ENCODE results near the gene PLEKHA8. TPM values are rescaled to one million over a fixed set of nuclear protein-coding genes. Genes with fewer than 3 reads are reported as not detected.

The PLEKHA8 gene
- total and polyA plus RNA-seq, 10 donors: 1.4 to 13.6 (median 8.4) TPM

DNA sequence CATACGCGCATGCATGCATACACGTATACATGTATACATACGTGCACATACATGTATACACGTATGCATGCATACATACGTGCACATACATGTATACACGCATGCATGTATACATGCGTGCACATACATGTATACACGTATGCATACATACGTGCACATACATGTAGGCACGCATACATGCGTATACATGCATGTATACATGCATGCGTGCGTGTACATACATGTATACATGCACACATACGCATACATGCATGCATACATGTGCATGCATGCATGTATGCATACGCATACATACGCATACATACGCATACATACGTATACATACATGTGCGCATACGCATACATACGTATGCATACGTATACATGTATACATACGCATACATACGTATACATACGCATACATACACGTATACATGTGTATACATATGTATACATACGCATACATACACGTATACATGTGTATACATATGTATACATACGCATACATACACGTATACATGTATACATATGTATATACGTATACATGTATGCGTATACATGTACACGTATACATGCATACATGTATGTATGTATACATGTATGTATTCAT, 87.6 kb downstream of the PLEKHA8 start:
- H3K4me1 ChIP-seq: peaks cover 0 to 6% (median 0%) of the 10 kb centered on the region in 6 donors
- no peak overlapping the region for H3K27ac ChIP-seq
- TF ChIP-seq POLR2A (IDR thresholded peaks at IDR 0.05) (no peak), POLR2AphosphoS5 (IDR thresholded peaks at IDR 0.05) (no peak)
- TF ChIP-seq, protein P1, sequence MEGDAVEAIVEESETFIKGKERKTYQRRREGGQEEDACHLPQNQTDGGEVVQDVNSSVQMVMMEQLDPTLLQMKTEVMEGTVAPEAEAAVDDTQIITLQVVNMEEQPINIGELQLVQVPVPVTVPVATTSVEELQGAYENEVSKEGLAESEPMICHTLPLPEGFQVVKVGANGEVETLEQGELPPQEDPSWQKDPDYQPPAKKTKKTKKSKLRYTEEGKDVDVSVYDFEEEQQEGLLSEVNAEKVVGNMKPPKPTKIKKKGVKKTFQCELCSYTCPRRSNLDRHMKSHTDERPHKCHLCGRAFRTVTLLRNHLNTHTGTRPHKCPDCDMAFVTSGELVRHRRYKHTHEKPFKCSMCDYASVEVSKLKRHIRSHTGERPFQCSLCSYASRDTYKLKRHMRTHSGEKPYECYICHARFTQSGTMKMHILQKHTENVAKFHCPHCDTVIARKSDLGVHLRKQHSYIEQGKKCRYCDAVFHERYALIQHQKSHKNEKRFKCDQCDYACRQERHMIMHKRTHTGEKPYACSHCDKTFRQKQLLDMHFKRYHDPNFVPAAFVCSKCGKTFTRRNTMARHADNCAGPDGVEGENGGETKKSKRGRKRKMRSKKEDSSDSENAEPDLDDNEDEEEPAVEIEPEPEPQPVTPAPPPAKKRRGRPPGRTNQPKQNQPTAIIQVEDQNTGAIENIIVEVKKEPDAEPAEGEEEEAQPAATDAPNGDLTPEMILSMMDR (IDR thresholded peaks at IDR 0.05 in 8 of 11, conservative IDR thresholded peaks at IDR 0.05 in 3 of 11): no peak
- peaks cover 0 to 17% (median 16%) of the 10 kb centered on the region in 8 donors for H3K9me3 ChIP-seq
- no peaks in the 10 kb centered on the region for H3K36me3 ChIP-seq
- H3K27me3 ChIP-seq (replicated peaks in 1 of 7): no peaks in the 10 kb centered on the region
- no peak overlapping the region for H3K4me3 ChIP-seq
- no peak for DNase-seq
- WGBS, 5 donors: 89 to 92% (median 90%) methylated on average over 31 to 34 of the region's 34 CpGs
- intact Hi-C loops (cut with DNase I; ENCODE audit: low total_unique reads): no loop called here

DNA sequence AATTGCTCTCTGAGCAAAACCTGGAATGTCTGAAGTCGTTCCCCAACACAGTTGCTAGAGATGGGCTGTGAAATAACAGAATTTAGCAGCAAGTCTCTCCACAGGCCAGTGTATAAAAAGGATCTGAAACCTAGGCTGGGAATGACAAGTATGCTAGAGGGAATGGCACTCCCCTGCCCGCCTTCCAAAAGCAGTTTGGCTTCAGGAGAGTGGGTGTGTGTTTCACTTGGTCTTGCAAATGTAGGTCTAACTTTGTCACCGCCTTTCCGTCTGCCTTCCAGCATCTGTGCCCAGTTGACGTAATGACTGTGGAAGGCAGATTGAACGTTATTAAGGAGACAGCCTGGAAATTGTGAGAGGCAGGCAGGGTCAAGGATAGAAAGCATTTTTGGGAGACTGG, 88.6 kb downstream of the PLEKHA8 start:
- H3K4me3 ChIP-seq: no peak overlapping the region
- peaks cover 0 to 17% (median 16%) of the 10 kb centered on the region in 8 donors for H3K9me3 ChIP-seq
- peaks cover 0 to 6% (median 0%) of the 10 kb centered on the region in 6 donors for H3K4me1 ChIP-seq
- no peaks in the 10 kb centered on the region for H3K27me3 ChIP-seq (replicated peaks in 1 of 7)
- no peaks in the 10 kb centered on the region for H3K36me3 ChIP-seq
- TF ChIP-seq POLR2A (IDR thresholded peaks at IDR 0.05) (no peak), POLR2AphosphoS5 (IDR thresholded peaks at IDR 0.05) (no peak)
- TF ChIP-seq, protein P1 (IDR thresholded peaks at IDR 0.05 in 8 of 11, conservative IDR thresholded peaks at IDR 0.05 in 3 of 11): no peak
- H3K27ac ChIP-seq: peak overlapping the region in 6 of 8 donors; percentile 1 to 56 (median 32)
- intact Hi-C loops (cut with DNase I; ENCODE audit: low total_unique reads): no loop called here
- no peak for DNase-seq
- WGBS, 5 donors: 72 to 85% (median 75%) methylated on average over 6 of the region's 6 CpGs

GRCh38 chr7:30117896-30118295, 89.7 kb downstream of the PLEKHA8 start:
- no peak overlapping the region for H3K27ac ChIP-seq
- 86 to 91% (median 88%) methylated on average over 4 of the region's 4 CpGs for WGBS, 5 donors
- intact Hi-C loops (cut with DNase I; ENCODE audit: low total_unique reads): no loop called here

More at GRCh38 chr7:30117896-30118295, 89.7 kb downstream of the PLEKHA8 start:
- H3K9me3 ChIP-seq: peaks cover 0 to 11% (median 9%) of the 10 kb centered on the region in 8 donors
- H3K4me1 ChIP-seq: peaks cover 0 to 6% (median 0%) of the 10 kb centered on the region in 6 donors
- no peak overlapping the region for H3K4me3 ChIP-seq
- H3K36me3 ChIP-seq: no peaks in the 10 kb centered on the region
- no peaks in the 10 kb centered on the region for H3K27me3 ChIP-seq (replicated peaks in 1 of 7)
- TF ChIP-seq, protein P1 (IDR thresholded peaks at IDR 0.05 in 8 of 11, conservative IDR thresholded peaks at IDR 0.05 in 3 of 11): no peak
- no peak for TF ChIP-seq POLR2AphosphoS5 (IDR thresholded peaks at IDR 0.05)
- no peak for TF ChIP-seq POLR2A (IDR thresholded peaks at IDR 0.05)
- DNase-seq: no peak
